Esophagus squamous epithelium (tissue), 4 donors: ENCODE measurements around the gene ANO4.

Experiments used
- CTCF ChIP-seq, 6 experiments: fragments of 450-650 bp in 4 of 6; fragments of 200-600 bp in 2 of 6; sonication (generic) in 2 of 6; IDR thresholded peaks; one replicate each; pipeline ENCODE4 v1.5.1; 2016 to 2019; ENCODE audit warnings: antibody characterized with exemption in 6 of 6, mild to moderate bottlenecking in 4 of 6, moderate library complexity in 4 of 6
- POLR2A ChIP-seq, 4 donors: fragments of 450-650 bp; IDR thresholded peaks; one replicate each; pipeline ENCODE4 v1.6.1; 2017; ENCODE audit warnings: antibody characterized with exemption in 4 of 4, mild to moderate bottlenecking in 4 of 4, moderate library complexity in 3 of 4

GRCh38 chr12:101127521-101128219 is 333.1 kb downstream of the ANO4 start:
- TF ChIP-seq POLR2A (IDR thresholded peaks at IDR 0.05) (no peak), CTCF (IDR thresholded peaks at IDR 0.05) (no peak)
